NCI-H345 (cell line): ENCODE measurements around the gene TNIK.
"Not testable (repeated sequence)": the region's sequence is repeated elsewhere in the genome, so short reads cannot be mapped to it uniquely, and the experiment has no call there.

Experiments
- DNase-seq: peaks from one replicate; lab custom pipeline; 2025; lab: John Stamatoyannopoulos, UW

TNIK gene

GRCh38 chr3:171256445-171257250 is 203.6 kb downstream of the TNIK start:
- no peak for DNase-seq

GRCh38 chr3:171255236-171255806 is 204.9 kb downstream of the TNIK start:
- no peak for DNase-seq

GRCh38 chr3:171254315-171254714 is 205.9 kb downstream of the TNIK start:
- DNase-seq, result no peak

GRCh38 chr3:171251835-171252234 is 208.4 kb downstream of the TNIK start:
- no peak for DNase-seq

- DNase-seq, result no peak
Measured at GRCh38 chr3:171250444-171250843, 209.8 kb downstream of the TNIK start.

- no peak for DNase-seq
Measured at GRCh38 chr3:171249245-171249644, 211.0 kb downstream of the TNIK start.

GRCh38 chr3:171248426-171249111 is 211.6 kb downstream of the TNIK start:
- no peak for DNase-seq

- DNase-seq, result no peak
Measured at GRCh38 chr3:171245796-171246765, 214.1 kb downstream of the TNIK start.

- DNase-seq, result no peak
Measured at GRCh38 chr3:171242951-171243350, 217.3 kb downstream of the TNIK start.

GRCh38 chr3:171242170-171242569 is 218.0 kb downstream of the TNIK start:
- no peak for DNase-seq

- DNase-seq, result not testable (repeated sequence)
Measured at GRCh38 chr3:171241655-171242054, 218.6 kb downstream of the TNIK start.

- no peak for DNase-seq
Measured at GRCh38 chr3:171240504-171240835, 219.7 kb downstream of the TNIK start.

GRCh38 chr3:171239757-171240503 is 220.3 kb downstream of the TNIK start:
- peak; percentile 28 for DNase-seq

GRCh38 chr3:171237009-171237385 is 223.2 kb downstream of the TNIK start:
- DNase-seq, result no peak

GRCh38 chr3:171236265-171237008 is 223.8 kb downstream of the TNIK start:
- DNase-seq, result no peak

GRCh38 chr3:171234298-171235010 is 225.8 kb downstream of the TNIK start:
- no peak for DNase-seq

GRCh38 chr3:171231361-171231760 is 228.8 kb downstream of the TNIK start:
- DNase-seq, result no peak

GRCh38 chr3:171230865-171231264 is 229.3 kb downstream of the TNIK start:
- DNase-seq, result no peak

GRCh38 chr3:171229173-171229572 is 231.0 kb downstream of the TNIK start:
- DNase-seq, result no peak

GRCh38 chr3:171228240-171228639 is 232.0 kb downstream of the TNIK start:
- DNase-seq, result peak; percentile 30
